Measurements from ENCODE around the gene SUMF1. TPM values are rescaled to one million over a fixed set of nuclear protein-coding genes. Genes with fewer than 3 reads are reported as not detected.
A peak's percentile ranks its signal among the peaks of the same experiment; 100 is the strongest.

Gene SUMF1
- total and polyA plus RNA-seq, 2 of the 4 experiments (the other 2 are of a cell fraction) = 26.3 to 38.4 TPM

DNA sequence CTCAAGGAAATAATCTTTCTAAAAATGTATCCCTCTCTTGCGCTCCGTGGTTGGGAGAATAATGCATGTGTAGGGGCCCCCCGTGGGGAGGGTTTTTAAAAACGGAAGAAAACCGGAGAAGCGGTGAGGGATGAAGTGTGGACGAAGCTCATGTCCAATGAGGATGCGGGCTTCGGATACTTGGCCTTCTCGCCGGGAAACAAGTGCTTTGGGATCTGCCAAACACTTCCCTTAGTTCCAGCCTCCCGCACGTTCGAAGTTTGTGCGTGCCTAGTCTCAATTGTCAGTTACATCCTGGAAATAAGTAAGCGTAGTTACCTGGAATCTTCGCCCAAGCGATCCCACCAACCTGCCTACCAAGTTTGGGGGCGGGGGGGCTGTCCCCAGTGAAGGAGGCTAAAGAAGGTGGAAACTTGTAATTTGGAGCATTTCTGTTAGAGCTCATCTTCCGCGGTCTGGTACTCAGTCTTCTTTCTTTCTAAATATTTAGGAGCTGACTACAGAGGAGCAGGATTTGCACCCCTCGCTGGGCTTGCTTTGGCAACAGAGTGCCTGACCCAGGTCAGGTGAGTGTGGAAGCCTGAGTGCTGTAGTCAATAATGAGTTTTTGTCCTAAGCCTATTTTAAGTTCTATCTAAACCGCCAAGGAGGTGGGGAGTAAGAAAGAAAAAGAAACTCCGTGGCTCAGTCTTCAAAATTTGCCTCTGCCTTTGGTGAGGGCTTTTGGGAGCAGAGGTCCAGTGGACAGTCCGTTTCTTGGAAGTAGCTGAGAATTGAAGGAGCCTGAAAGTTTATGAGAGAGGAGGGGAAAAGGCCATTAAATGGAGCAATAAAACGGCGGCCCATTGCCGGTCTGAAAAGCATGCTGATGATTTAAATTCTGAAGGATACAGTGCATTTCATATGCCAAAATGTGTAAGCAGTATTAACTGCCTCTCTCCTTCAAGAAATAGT lies 27.1 kb upstream of the SUMF1 start:
- in situ Hi-C loops (cut with MboI; ENCODE audit: low sequenced_read_pairs) = no loop called here
- DNase-seq = peak; percentile 21
- no TSS peak for BruUV-seq (replicated peaks)

More for the DNA sequence above, 27.1 kb upstream of the SUMF1 start:
- Histone ChIP-seq H3K4me2 (ENCODE audit: low read depth, low read length) (peak overlapping the region; percentile 91), H3K56ac (ENCODE audit: extremely low read depth, insufficient read depth, low read length) (no peak overlapping the region), H2AK5ac (ENCODE audit: low read depth, low read length) (no peak overlapping the region), H3K36me3 (ENCODE audit: control insufficient read depth, insufficient read depth, low read length) (no peaks in the 10 kb centered on the region), H2BK5ac (ENCODE audit: low read depth, low read length, poor library complexity, severe bottlenecking) (no peak overlapping the region), H4K5ac (ENCODE audit: low read depth, low read length) (no peak overlapping the region), H2BK20ac (ENCODE audit: low read depth, low read length) (no peak overlapping the region), H3K18ac (ENCODE audit: low read depth, low read length) (no peak overlapping the region), H4K20me1 (ENCODE audit: insufficient read depth, low read length) (no peaks in the 10 kb centered on the region), H2AK9ac (replicated peaks; ENCODE audit: low read depth, low read length, poor library complexity) (no peak overlapping the region), H3K27me3 (ENCODE audit: control insufficient read depth, insufficient read depth, low read length) (no peaks in the 10 kb centered on the region), H2AFZ (replicated peaks; ENCODE audit: low read length, poor library complexity) (peak overlapping the region; percentile 82), H3K4ac (ENCODE audit: low read depth, low read length) (no peak overlapping the region), H3K9me3 (ENCODE audit: control insufficient read depth, insufficient read depth, low read length) (no peaks in the 10 kb centered on the region), H3K9me1 (ENCODE audit: insufficient read depth, low read length) (no peaks in the 10 kb centered on the region; the same call in 1 of the 2 replicates), H2BK15ac (ENCODE audit: low read depth, low read length) (no peak overlapping the region), H4K8ac (ENCODE audit: low read depth in 2 of 2, low read length in 2 of 2) (no peak overlapping the region), H3K4me1 (ENCODE audit: control insufficient read depth, insufficient read depth, low read length) (no peaks in the 10 kb centered on the region; the same call in 1 of the 2 replicates), H3K4me3 (ENCODE audit: insufficient read depth, low read depth, low read length) (peak overlapping the region; percentile 62), H3K27ac (ENCODE audit: insufficient read depth, low read length) (no peak overlapping the region), H3K79me1 (ENCODE audit: low read depth in 1 of 2, low read length in 2 of 2) (no peaks in the 10 kb centered on the region), H3K9ac (ENCODE audit: low read depth, low read length) (peak overlapping the region; percentile 12; the same call in 1 of the 2 replicates), H3K14ac (replicated peaks; ENCODE audit: low read depth, low read length) (no peak overlapping the region), H4K91ac (ENCODE audit: insufficient read depth, low read depth, low read length) (no peak overlapping the region), H2BK120ac (ENCODE audit: low read depth, low read length) (no peak overlapping the region), H3K23ac (ENCODE audit: low read depth, low read length) (0 out of 2 replicates have a peak overlapping the region, but pooled peaks have one; percentile 2)
- dilution Hi-C loops (cut with HindIII; ENCODE audit: low sequenced_read_pairs, unreplicated experiment) = no loop called here
- TF ChIP-seq RFX5 (IDR thresholded peaks at IDR 0.05; ENCODE audit: low read depth, low read length) (no peak), CHD1 (IDR thresholded peaks at IDR 0.05; ENCODE audit: low read depth, low read length) (no peak), BHLHE40 (IDR thresholded peaks at IDR 0.05; ENCODE audit: low read depth, low read length) (no peak), MAZ (IDR thresholded peaks at IDR 0.05; ENCODE audit: borderline replicate concordance, low read depth, low read length) (no peak), FOS (IDR thresholded peaks at IDR 0.05; ENCODE audit: low read depth, low read length) (no peak), NFE2L2 (IDR thresholded peaks at IDR 0.05; ENCODE audit: low read depth, low read length) (no peak), RAD21 (IDR thresholded peaks at IDR 0.05; ENCODE audit: low read length) (no peak), SMC3 (IDR thresholded peaks at IDR 0.05; ENCODE audit: low read depth, low read length) (no peak), MAFK (IDR thresholded peaks at IDR 0.05; ENCODE audit: low read depth, low read length) (no peak), MXI1 (IDR thresholded peaks at IDR 0.05; ENCODE audit: borderline replicate concordance, low read depth, low read length) (no peak), RCOR1 (IDR thresholded peaks at IDR 0.05; ENCODE audit: insufficient replicate concordance, low read length) (no peak)
- TF ChIP-seq, protein P1, sequence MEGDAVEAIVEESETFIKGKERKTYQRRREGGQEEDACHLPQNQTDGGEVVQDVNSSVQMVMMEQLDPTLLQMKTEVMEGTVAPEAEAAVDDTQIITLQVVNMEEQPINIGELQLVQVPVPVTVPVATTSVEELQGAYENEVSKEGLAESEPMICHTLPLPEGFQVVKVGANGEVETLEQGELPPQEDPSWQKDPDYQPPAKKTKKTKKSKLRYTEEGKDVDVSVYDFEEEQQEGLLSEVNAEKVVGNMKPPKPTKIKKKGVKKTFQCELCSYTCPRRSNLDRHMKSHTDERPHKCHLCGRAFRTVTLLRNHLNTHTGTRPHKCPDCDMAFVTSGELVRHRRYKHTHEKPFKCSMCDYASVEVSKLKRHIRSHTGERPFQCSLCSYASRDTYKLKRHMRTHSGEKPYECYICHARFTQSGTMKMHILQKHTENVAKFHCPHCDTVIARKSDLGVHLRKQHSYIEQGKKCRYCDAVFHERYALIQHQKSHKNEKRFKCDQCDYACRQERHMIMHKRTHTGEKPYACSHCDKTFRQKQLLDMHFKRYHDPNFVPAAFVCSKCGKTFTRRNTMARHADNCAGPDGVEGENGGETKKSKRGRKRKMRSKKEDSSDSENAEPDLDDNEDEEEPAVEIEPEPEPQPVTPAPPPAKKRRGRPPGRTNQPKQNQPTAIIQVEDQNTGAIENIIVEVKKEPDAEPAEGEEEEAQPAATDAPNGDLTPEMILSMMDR (conservative IDR thresholded peaks at IDR 0.05; ENCODE audit: low read depth, low read length) = no peak
- TF ChIP-seq, protein P2, sequence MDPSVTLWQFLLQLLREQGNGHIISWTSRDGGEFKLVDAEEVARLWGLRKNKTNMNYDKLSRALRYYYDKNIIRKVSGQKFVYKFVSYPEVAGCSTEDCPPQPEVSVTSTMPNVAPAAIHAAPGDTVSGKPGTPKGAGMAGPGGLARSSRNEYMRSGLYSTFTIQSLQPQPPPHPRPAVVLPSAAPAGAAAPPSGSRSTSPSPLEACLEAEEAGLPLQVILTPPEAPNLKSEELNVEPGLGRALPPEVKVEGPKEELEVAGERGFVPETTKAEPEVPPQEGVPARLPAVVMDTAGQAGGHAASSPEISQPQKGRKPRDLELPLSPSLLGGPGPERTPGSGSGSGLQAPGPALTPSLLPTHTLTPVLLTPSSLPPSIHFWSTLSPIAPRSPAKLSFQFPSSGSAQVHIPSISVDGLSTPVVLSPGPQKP (IDR thresholded peaks at IDR 0.05; ENCODE audit: borderline replicate concordance, low read depth, low read length) = no peak
- 2% methylated on average over 7 of the region's 28 CpGs; no CpG with 5 or more reads in 1 of the 2 experiments for WGBS, 2 experiments (ENCODE audit: extremely low coverage in 2 of 2, insufficient read length in 1 of 2)
- ATAC-seq (ENCODE audit: low read depth) = no peak
- intact Hi-C loops (cut with micrococcal nuclease) = loop anchor here (1.0 to 5.0 kb wide), 5 partner anchors 27 to 187 kb away; partner anchors contain the start of gene SUMF1
- ChIA-PET POLR2A (ENCODE audit: unreplicated experiment) (interaction anchor here (1.2 kb wide), 1 partner anchor 27 kb away, joined by 5 read pairs; the partner anchor contains the start of gene SUMF1), CTCF (interaction anchor here (0.6 to 2.1 kb wide), 2 partner anchors 90 to 143 kb away, joined by 3 to 6 read pairs; no protein-coding TSS in a partner anchor)
